Left ventricle myocardium inferior (tissue), 1 donor: ENCODE measurements around the gene SYMPK. TPM values are rescaled to one million over a fixed set of nuclear protein-coding genes. Genes with fewer than 3 reads are reported as not detected.

Experiments
- DNase-seq: peaks from one replicate; pipeline ENCODE4 v3.0.0-alpha.2; 2020
- H3K27ac ChIP-seq: fragments of 200-600 bp; replicated peaks from 2 replicates; pipeline ENCODE4 v1.8.0; 2021
- H3K27me3 ChIP-seq: fragments of 200-600 bp; 2 replicates; pipeline ENCODE4 v1.8.0; 2021; ENCODE audit warnings: low read depth
- H3K36me3 ChIP-seq: fragments of 200-600 bp; 2 replicates; pipeline ENCODE4 v1.8.0; 2021
- H3K4me1 ChIP-seq: fragments of 200-600 bp; 2 replicates; pipeline ENCODE4 v1.8.0; 2021
- H3K4me3 ChIP-seq: fragments of 200-600 bp; 2 replicates; pipeline ENCODE4 v1.8.0; 2021; ENCODE audit warnings: mild to moderate bottlenecking, moderate library complexity
- H3K9me3 ChIP-seq: fragments of 200-600 bp; replicated peaks from 2 replicates; pipeline ENCODE4 v1.8.0; 2021
- intact Hi-C: fragments of 100-400 bp; cut with micrococcal nuclease; formaldehyde crosslinking; loops from one replicate; pipeline ENCODE4 v1.11.0; 2022
- total RNA-seq: library from RNA; stranded (reverse); fragmentation: NEBNext Ultra II Directional; extraction: Animal tissue kit (Norgen Biotek cat#: 25700); gene quantifications from one replicate; pipeline ENCODE4 v1.2.1, GENCODE V29; 2021
- TF ChIP-seq, protein P1 (sequence below): fragments of 200-600 bp; IDR thresholded peaks from 2 replicates; pipeline ENCODE4 v1.8.0; 2021; ENCODE audit warnings: antibody characterized with exemption, mild to moderate bottlenecking, borderline replicate concordance
- donor health status: DM: no; HTN: yes; CAD: no; lungs with severe emphysema.

The SYMPK gene
- total RNA-seq, 1 donor from 2014 or later, result 35.9 TPM

DNA sequence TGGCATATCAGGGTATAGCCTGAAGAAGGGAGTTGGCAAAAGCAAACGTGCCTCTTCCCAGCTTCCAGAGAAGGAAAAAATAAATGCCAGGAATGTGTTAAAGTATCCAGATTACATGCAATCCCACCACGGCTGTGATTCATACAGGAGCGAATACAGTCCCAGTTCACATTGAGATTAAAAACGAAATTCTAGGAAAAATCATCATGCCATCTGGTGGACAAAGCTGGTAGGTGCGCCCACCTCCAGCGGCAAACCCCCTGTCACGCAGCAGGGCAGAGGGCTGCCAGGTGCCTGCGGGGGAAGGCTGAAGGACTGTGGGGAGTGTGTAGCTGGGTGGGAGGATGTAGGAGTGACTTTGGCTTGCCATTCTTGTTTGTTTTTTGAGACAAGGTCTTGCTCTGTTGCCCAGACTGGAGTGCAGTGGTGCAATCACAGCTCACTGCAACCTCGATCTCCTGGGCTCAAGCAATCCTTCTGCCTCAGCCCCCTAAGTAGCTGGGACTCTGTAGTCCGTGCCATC, 63.9 kb downstream of the SYMPK start:
- Histone ChIP-seq H3K9me3 (no peaks in the 10 kb centered on the region), H3K27me3 (no peaks in the 10 kb centered on the region), H3K4me3 (no peak overlapping the region), H3K27ac (no peak overlapping the region), H3K36me3 (no peaks in the 10 kb centered on the region), H3K4me1 (peaks cover 12% of the 10 kb centered on the region)
- peak; percentile 56 for DNase-seq
- TF ChIP-seq, protein P1, sequence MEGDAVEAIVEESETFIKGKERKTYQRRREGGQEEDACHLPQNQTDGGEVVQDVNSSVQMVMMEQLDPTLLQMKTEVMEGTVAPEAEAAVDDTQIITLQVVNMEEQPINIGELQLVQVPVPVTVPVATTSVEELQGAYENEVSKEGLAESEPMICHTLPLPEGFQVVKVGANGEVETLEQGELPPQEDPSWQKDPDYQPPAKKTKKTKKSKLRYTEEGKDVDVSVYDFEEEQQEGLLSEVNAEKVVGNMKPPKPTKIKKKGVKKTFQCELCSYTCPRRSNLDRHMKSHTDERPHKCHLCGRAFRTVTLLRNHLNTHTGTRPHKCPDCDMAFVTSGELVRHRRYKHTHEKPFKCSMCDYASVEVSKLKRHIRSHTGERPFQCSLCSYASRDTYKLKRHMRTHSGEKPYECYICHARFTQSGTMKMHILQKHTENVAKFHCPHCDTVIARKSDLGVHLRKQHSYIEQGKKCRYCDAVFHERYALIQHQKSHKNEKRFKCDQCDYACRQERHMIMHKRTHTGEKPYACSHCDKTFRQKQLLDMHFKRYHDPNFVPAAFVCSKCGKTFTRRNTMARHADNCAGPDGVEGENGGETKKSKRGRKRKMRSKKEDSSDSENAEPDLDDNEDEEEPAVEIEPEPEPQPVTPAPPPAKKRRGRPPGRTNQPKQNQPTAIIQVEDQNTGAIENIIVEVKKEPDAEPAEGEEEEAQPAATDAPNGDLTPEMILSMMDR, result peak; percentile 94
- intact Hi-C loops, result no loop called here

DNA sequence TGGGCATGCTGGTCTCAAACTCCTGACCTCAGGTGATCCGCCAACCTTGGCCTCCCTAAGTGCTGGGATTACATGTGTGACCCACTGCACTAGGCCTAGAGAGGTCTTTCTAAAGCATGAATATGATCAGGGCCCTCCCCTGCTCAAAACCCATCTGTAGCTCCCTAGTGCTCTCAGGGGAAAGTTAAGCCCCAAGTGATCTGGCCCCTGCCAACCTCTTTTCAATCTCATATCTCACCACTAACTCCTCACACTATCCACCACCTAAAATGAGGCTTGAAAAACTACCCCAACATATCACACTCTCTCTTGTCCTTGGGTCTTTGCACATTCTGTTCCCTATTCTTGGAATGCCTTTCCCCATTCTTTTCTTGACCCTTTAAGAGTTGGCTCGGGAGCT, 68.3 kb downstream of the SYMPK start:
- H3K36me3 ChIP-seq, result peaks cover 13% of the 10 kb centered on the region
- H3K4me3 ChIP-seq, result no peak overlapping the region
- no peaks in the 10 kb centered on the region for H3K27me3 ChIP-seq
- TF ChIP-seq, protein P1, result no peak
- no peaks in the 10 kb centered on the region for H3K9me3 ChIP-seq
- H3K4me1 ChIP-seq, result peaks cover 39% of the 10 kb centered on the region
- no peak overlapping the region for H3K27ac ChIP-seq
- intact Hi-C loops, result no loop called here
- no peak for DNase-seq

DNA sequence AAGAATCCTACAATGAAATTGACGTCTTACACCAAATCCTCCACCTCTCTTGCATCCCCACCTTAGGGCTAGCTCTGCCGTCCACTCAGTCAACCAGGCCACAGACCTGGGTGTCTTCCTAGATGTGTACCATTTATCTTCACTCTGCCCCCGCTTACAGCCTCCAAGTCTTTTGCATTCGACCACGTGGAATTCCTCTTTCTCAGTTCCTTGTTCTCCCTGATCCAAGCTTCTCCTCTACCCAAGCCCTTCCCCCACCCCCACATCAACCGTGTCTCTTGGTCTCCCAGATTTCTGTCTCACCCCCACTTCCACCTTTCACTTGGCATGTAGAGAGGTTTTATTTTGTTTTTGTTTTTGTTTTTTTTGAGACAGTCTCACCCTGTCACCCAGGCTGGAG, 69.1 kb downstream of the SYMPK start:
- H3K27me3 ChIP-seq, result no peaks in the 10 kb centered on the region
- intact Hi-C loops, result no loop called here
- peaks cover 21% of the 10 kb centered on the region for H3K36me3 ChIP-seq
- H3K9me3 ChIP-seq, result no peaks in the 10 kb centered on the region
- H3K27ac ChIP-seq, result no peak overlapping the region
- peaks cover 39% of the 10 kb centered on the region for H3K4me1 ChIP-seq
- no peak for DNase-seq
- H3K4me3 ChIP-seq, result no peak overlapping the region
- TF ChIP-seq, protein P1, result no peak

DNA sequence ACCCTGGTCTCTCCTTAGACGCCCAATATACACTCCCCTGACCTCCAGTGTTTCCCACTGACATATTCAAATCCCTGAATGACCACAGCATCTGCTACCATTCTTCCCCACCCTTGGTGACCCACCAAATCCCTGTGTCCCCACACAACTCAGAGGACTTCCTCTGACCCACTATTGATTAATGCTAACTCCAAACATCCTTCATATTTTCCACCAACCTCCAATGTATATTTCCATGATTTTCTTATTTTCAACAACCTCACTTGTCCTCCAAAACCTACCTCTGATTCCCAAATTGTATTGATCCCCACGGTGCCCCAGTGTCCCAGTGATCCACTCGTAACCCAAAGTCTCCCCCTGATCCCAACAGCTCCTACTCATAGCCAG, 69.8 kb downstream of the SYMPK start:
- Histone ChIP-seq H3K9me3 (no peaks in the 10 kb centered on the region), H3K27me3 (no peaks in the 10 kb centered on the region), H3K36me3 (peaks cover 28% of the 10 kb centered on the region), H3K4me1 (peaks cover 41% of the 10 kb centered on the region), H3K4me3 (peak overlapping the region; percentile 80), H3K27ac (peak overlapping the region; percentile 92)
- TF ChIP-seq, protein P1, result no peak
- intact Hi-C loops, result no loop called here
- DNase-seq, result no peak

DNA sequence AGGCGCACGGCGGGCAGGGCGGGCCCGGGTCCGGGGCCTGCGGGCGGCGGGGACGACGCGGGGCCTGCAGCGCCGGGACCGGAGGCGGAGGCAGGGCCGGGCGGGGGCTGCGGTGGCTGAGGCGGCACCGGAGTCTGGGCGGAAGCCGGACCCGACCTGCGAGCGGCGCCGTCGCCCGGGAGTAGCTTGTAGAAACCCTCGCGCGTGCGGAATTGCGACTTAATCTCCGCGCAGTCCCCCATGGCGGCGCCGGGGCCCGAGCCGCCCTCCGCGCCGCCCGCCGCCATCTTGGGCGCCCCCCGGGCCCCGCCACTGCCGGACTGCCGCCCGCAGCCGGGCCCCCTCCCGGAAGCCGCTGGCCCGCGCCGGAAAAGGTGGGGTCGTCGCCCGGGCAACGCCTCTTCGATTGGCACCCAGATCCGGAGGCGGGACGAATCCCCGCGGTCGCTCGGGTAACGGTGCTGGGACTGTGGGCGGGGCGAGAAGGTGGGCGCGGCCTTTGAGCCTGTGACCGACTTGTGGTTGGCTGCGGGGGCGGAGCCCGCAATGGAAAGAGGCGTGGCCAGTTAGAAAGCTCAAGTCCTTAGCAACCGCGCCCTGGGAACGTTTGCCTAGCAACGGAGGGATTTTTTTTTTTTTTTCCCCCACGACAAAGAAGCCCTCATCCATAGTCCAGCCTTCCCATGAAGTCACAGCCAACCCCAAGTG, 70.3 kb downstream of the SYMPK start, which contains the start of gene DMWD:
TSS of gene DMWD (minus strand) at position 376 of the 708 bp plus-strand sequence. CDS start at position 287, 89 bp downstream.
- H3K27me3 ChIP-seq, result no peaks in the 10 kb centered on the region
- H3K36me3 ChIP-seq, result peaks cover 32% of the 10 kb centered on the region

More for the DNA sequence above, 70.3 kb downstream of the SYMPK start, which contains the start of gene DMWD:
- no peaks in the 10 kb centered on the region for H3K9me3 ChIP-seq
- intact Hi-C loops, result no loop called here
- DNase-seq, result peak; percentile 100
- peak within 1 kb of the TSS; percentile 92 for H3K27ac ChIP-seq
- TF ChIP-seq, protein P1, result no peak
- peak within 1 kb of the TSS; percentile 80 for H3K4me3 ChIP-seq
- H3K4me1 ChIP-seq, result peaks cover 47% of the 10 kb centered on the region
